NT2/D1 (cell line): ENCODE data around the gene COMMD7.

Source experiments
- SUZ12 ChIP-seq: IDR thresholded peaks from 2 replicates; pipeline ENCODE4 v1.6.1; 2011; ENCODE audit not compliant: insufficient read length, insufficient read depth; ENCODE audit errors: extremely low read depth
- ZNF274 ChIP-seq: IDR thresholded peaks from 2 replicates; pipeline ENCODE4 v1.6.1; 2011; ENCODE audit warnings: mild to moderate bottlenecking, low read depth, low read length

DNA sequence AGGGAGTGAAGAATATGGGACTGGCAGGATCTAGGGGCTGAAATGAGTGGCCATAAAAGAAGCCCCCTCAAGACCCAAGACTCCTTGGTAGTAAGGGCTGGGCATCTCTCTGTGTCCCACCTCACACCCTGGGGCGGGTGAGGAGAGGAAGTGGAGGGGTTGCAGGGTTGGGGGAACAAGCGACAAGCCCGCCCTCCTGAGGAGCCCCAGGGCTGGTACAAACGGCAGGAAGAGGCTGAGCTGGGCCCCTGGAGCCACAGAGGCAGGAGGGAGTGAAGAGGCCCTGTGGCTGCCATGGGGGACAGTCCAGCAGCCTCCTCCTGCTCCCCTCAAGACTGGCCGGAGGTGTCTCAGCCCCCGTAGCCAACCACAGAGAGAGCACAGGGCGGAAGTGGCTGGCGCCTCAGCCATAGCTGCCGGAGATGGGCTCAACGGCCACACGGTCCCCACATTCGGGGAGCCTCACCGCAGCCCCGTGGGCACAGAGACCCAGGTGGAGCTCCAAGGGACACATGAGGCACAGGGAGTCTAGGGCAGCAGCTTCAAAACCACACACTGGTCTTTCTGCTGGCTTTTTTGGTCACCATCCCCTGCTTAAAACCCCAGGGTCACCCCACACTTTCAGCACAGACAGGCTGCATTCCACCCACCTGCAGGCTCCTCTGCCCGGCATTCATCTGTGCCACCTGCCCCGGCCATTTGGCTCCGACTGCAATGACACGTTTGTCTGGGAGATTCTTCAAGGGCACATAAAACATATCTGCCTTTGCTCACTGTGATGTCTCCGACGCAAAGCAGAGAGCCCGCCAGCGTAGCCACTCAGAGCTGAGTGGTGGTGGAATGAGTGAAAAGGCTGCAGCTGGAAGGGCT, 70.0 kb downstream of the COMMD7 start:
- no peak for TF ChIP-seq ZNF274
- TF ChIP-seq SUZ12: no peak
